ENCODE measurements around the gene DNAH12. TPM values are rescaled to one million over a fixed set of nuclear protein-coding genes. Genes with fewer than 3 reads are reported as not detected.
"Not testable (repeated sequence)": the region's sequence is repeated elsewhere in the genome, so short reads cannot be mapped to it uniquely, and the experiment has no call there.

Gene DNAH12
- total RNA-seq, 4 donors from 2014 or later: under 0.01 to 0.03 TPM; not detected in 2

DNA sequence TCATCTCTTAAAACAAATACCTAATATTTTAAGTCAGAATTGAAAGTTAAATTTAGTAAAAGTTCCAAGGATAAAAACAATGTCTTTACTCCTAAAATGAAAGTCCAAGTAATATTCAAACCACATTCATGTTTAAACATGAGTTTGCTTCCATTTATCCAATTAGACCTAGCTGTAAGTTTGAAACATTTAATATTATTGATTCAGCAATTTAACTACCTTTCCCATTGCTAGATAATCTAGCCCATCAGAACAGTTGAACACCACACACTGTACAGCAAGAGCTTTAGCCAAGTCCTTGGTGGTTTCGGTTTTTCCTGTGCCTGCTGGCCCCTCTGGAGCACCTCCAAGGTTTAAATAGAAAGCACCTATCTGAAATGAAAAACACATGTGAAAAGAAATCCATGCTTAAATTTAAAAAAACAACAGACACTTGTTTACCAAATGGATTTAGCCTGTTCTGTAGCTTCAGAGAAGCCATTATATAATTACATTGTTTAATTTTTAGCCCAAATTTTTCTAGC, 97.8 kb downstream of the DNAH12 start:
- Histone ChIP-seq H3K4me1 (peaks cover 0 to 7% (median 0%) of the 10 kb centered on the region in 3 donors), H3K36me3 (no peaks in the 10 kb centered on the region), H3K9me3 (no peaks in the 10 kb centered on the region), H3K27me3 (no peaks in the 10 kb centered on the region), H3K4me3 (no peak overlapping the region), H3K27ac (no peak overlapping the region)
- no peak for DNase-seq
- 7 to 26% methylated on average over 1 of the region's 1 CpG for WGBS, 2 donors
- intact Hi-C loops (cut with DNase I): no loop called here
- TF ChIP-seq, protein P1, sequence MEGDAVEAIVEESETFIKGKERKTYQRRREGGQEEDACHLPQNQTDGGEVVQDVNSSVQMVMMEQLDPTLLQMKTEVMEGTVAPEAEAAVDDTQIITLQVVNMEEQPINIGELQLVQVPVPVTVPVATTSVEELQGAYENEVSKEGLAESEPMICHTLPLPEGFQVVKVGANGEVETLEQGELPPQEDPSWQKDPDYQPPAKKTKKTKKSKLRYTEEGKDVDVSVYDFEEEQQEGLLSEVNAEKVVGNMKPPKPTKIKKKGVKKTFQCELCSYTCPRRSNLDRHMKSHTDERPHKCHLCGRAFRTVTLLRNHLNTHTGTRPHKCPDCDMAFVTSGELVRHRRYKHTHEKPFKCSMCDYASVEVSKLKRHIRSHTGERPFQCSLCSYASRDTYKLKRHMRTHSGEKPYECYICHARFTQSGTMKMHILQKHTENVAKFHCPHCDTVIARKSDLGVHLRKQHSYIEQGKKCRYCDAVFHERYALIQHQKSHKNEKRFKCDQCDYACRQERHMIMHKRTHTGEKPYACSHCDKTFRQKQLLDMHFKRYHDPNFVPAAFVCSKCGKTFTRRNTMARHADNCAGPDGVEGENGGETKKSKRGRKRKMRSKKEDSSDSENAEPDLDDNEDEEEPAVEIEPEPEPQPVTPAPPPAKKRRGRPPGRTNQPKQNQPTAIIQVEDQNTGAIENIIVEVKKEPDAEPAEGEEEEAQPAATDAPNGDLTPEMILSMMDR (IDR thresholded peaks at IDR 0.05): no peak
- no peak for TF ChIP-seq POLR2A (IDR thresholded peaks at IDR 0.05)

DNA sequence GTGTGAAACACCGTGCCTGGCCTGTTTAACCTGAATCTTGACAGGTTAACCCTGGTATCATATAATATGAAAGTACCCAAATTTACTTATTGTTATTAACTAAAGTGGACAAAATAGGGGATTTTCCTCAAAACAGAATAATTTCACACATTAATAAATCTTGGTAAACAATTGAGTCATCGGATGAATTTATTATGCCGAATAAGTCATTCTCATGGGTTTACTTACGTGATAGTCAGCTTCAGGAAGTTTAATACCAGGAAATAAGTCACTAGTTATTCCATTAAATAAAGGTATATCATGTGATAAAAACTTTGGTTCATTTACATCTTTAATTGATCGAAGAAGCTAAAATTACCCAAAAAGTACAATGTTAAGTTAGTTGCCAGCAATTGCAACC, 99.7 kb downstream of the DNAH12 start:
- no peak for DNase-seq
- Histone ChIP-seq H3K9me3 (no peaks in the 10 kb centered on the region), H3K4me3 (no peak overlapping the region), H3K27ac (no peak overlapping the region), H3K27me3 (peaks cover 0 to 5% (median 0%) of the 10 kb centered on the region in 4 donors), H3K4me1 (peaks cover 0 to 7% (median 0%) of the 10 kb centered on the region in 3 donors), H3K36me3 (no peaks in the 10 kb centered on the region)
- 70 to 75% methylated on average over 5 of the region's 5 CpGs for WGBS, 2 donors
- TF ChIP-seq, protein P1 (IDR thresholded peaks at IDR 0.05): no peak
- no peak for TF ChIP-seq POLR2A (IDR thresholded peaks at IDR 0.05)
- intact Hi-C loops (cut with DNase I): no loop called here

DNA sequence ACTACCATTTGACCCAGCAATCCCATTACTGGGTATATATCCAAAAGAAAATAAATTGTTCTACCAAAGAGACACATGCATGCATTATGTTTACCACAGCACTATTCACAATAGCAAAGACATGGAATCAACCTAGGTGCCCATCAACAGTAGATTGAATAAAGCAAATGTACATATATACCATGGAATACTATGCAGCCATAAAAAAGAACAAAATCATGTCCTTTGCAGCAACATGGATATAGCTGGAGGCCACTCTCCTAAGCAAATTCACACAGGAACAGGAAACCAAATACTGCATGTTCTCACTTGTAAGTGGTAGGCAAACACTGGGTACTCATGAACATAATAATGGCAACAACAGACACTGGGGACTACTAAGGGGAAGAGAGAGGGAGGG, 104.0 kb downstream of the DNAH12 start:
- H3K27ac ChIP-seq; intact Hi-C loops (cut with DNase I); H3K27me3 ChIP-seq; H3K36me3 ChIP-seq; H3K4me1 ChIP-seq; DNase-seq; H3K4me3 ChIP-seq; H3K9me3 ChIP-seq: not testable (repeated sequence)

DNA sequence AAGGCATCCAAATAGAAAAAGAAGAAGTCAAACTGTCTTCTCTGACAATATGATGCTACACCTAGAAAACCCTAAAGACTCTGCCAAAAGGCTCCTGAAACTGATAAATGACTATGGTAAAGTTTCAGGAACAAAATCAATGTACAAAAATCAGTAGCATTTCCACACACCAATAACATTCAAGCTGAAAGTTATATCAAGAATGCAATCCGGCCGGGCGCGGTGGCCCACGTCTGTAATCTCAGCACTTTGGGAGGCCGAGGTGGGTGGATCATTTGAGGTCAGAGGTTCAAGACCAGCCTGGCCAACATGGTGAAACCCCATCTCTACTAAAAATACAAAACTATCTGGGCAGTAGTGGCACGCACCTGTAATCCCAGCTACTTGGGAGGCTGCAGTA, 105.7 kb downstream of the DNAH12 start:
- DNase-seq; H3K4me3 ChIP-seq; intact Hi-C loops (cut with DNase I); H3K36me3 ChIP-seq; H3K27ac ChIP-seq; H3K4me1 ChIP-seq; H3K9me3 ChIP-seq; H3K27me3 ChIP-seq: not testable (repeated sequence)
- 76 to 83% methylated on average over 7 of the region's 7 CpGs for WGBS, 2 donors

DNA sequence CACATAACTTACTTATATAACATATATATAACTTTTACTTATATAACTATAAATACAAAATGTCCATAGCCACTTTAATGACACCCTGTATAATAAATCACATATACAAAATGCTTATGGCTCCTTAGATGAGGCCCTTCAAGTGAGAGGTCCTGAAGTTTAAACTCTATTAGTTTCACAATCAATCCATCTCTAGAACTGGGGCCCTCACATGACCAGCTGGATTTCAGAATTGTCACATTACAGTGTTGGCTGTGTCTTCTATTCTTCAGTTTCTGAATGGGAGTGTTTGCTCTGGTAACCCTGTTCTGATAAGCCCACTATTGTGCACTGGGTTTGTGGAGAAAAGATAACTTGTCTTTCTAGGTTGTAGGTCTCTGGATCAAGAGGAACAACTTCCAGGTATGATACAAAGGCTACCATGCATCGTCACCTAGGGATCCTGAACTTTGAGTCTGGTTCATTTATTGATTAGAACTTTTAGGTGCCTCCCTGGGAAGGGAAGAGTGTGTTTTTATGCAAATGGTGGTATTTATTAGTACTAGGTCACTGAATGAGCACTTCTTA, 107.9 kb downstream of the DNAH12 start:
- 91 to 100% methylated on average over 1 of the region's 1 CpG for WGBS, 2 donors
- TF ChIP-seq POLR2A (IDR thresholded peaks at IDR 0.05): no peak
- TF ChIP-seq, protein P1 (IDR thresholded peaks at IDR 0.05): no peak
- Histone ChIP-seq H3K27me3 (peaks cover 0 to 5% (median 0%) of the 10 kb centered on the region in 4 donors), H3K4me1 (no peaks in the 10 kb centered on the region), H3K9me3 (no peaks in the 10 kb centered on the region), H3K4me3 (no peak overlapping the region), H3K36me3 (no peaks in the 10 kb centered on the region), H3K27ac (no peak overlapping the region)
- DNase-seq: no peak
- intact Hi-C loops (cut with DNase I): no loop called here

DNA sequence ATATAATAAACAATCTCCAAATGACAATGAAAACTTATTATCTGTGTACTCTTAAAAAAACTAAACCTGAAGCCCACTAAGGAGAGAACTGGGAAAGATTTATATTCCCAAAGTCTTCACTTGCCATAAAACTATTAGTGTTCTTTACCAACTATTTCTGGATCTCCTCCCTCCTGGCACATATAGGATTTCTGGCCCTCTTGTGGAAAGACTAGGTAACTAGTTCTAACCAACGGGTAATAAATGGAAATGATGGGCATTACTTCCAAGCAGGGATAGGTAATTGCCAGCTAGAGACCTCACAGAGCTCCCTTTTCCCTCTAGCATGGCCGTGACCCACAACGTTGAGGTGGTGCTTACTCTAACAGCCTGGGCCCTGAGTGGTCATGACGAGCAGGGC, 110.1 kb downstream of the DNAH12 start:
- 25 to 35% methylated on average over 4 of the region's 4 CpGs for WGBS, 2 donors
- no peaks in the 10 kb centered on the region for H3K4me1 ChIP-seq
- H3K27me3 ChIP-seq: no peaks in the 10 kb centered on the region
- no peaks in the 10 kb centered on the region for H3K9me3 ChIP-seq
- intact Hi-C loops (cut with DNase I): no loop called here
- H3K4me3 ChIP-seq: no peak overlapping the region
- TF ChIP-seq POLR2A (IDR thresholded peaks at IDR 0.05): no peak
- TF ChIP-seq, protein P1 (IDR thresholded peaks at IDR 0.05): peak in 5 of 6 experiments; percentile 25 to 62 (median 31)
- DNase-seq: no peak
- no peak overlapping the region for H3K27ac ChIP-seq
- H3K36me3 ChIP-seq: no peaks in the 10 kb centered on the region

Measured in esophagus squamous epithelium (tissue), 5 donors.